Heart right ventricle (tissue), 16 donors: ENCODE results near the gene FREY1. TPM values are rescaled to one million over a fixed set of nuclear protein-coding genes. Genes with fewer than 3 reads are reported as not detected.

ENCODE experiments used
- ATAC-seq, 8 donors: fragments of 200-7000 bp; cut with Tn5 transposase; one replicate each; pipeline ENCODE4 v1.9.1; 2020; ENCODE audit warnings: mild to moderate bottlenecking in 8 of 8, moderate library complexity in 8 of 8, moderate number of reproducible peaks in 1 of 8
- DNase-seq, 2 donors: peaks; one replicate each; pipeline ENCODE4 v3.0.0-alpha.2; 2020
- H3K27ac ChIP-seq, 10 donors: fragments of 200-600 bp; sonication (generic) in 2 of 10; one replicate each; pipeline versions ENCODE4 v1.5.0 to v1.8.0; 2020 to 2022; ENCODE audit warnings: mild to moderate bottlenecking in 3 of 10
- H3K27me3 ChIP-seq, 7 donors: fragments of 200-600 bp; one replicate each; pipeline ENCODE4 v1.8.0; 2021 to 2022; ENCODE audit warnings: mild to moderate bottlenecking in 2 of 7
- H3K36me3 ChIP-seq, 9 donors: fragments of 200-600 bp; sonication (generic) in 1 of 9; one replicate each; pipeline versions ENCODE4 v1.5.0 to v1.8.0; 2020 to 2022; ENCODE audit warnings: mild to moderate bottlenecking in 2 of 9
- H3K4me1 ChIP-seq, 9 donors: fragments of 200-600 bp; sonication (generic) in 1 of 9; one replicate each; pipeline versions ENCODE4 v1.5.0 to v1.8.0; 2020 to 2022; ENCODE audit warnings: mild to moderate bottlenecking in 4 of 9
- H3K4me3 ChIP-seq, 10 donors: fragments of 200-600 bp; sonication (generic) in 2 of 10; one replicate each; pipeline versions ENCODE4 v1.5.0 to v1.8.0; 2020 to 2022; ENCODE audit warnings: mild to moderate bottlenecking in 7 of 10, moderate library complexity in 2 of 10
- H3K9me3 ChIP-seq, 11 donors: fragments of 200-600 bp in 10 of 11; sonication (generic) in 2 of 11; one replicate each; pipeline versions ENCODE4 v1.5.0 to v1.8.0; 2013 to 2022; ENCODE audit warnings: mild to moderate bottlenecking in 2 of 11, control low read depth in 1 of 11, moderate library complexity in 1 of 11
- WGBS, 2 donors: extraction: QIAGEN DNeasy Blood & Tissue Kit; methylation state at CpG; one replicate each; pipeline ENCODE4 v1.1.7; 2013; ENCODE audit warnings: inconsistent platforms in 1 of 2; 5-methylcytosine and 5-hydroxymethylcytosine counted together
- intact Hi-C, 10 donors: fragments of 100-400 bp; cut with DNase I; formaldehyde crosslinking; loops; one replicate each; pipeline versions ENCODE4 v1.11.1 to v1.14.2; 2022
- polyA plus RNA-seq, 2 donors: library from polyadenylated mRNA; stranded (reverse); fragments of 200-250 nt; gene quantifications; one replicate each; pipeline ENCODE4 v1.2.3, GENCODE V29; 2013
- total RNA-seq, 10 donors: library from RNA; stranded (reverse); fragmentation: NEBNext Ultra II Directional in 3 of 10; extraction: Animal tissue kit (Norgen Biotek cat#: 25700) in 3 of 10; gene quantifications; one replicate each; pipeline versions ENCODE4 v1.2.1 to v1.2.4, GENCODE V29; 2021 to 2023
- TF ChIP-seq, protein P1 (sequence below), 9 donors: fragments of 200-600 bp; sonication (generic) in 2 of 9; IDR thresholded peaks; one replicate each; pipeline versions ENCODE4 v1.5.0 to v1.8.0; 2021 to 2022; ENCODE audit warnings: antibody characterized with exemption in 9 of 9, mild to moderate bottlenecking in 5 of 9, moderate library complexity in 1 of 9
- donor health status: Arrhythmogenic right ventricular cardiomyopathy.
- donor health status: ischemic (EF 13 %, LVEDD 7.1; RV severe dilation, severe dysfunction).
- donor health status: healthy with polysubstance abuse.
- donor health status: DM: no; HTN: yes; CAD: no.
- donor health status: DM: no; HTN: no; CAD: no.
- donor health status: ischemic (EF 25% LVEDD 6.9; RV normal size, moderate dysfunction).
- donor health status: ischemic (EF 25% LVEDD 5.7; RV mildly dilated, moderate dysfunction).
- donor health status: healthy.
- donor health status: DM: yes; HTN: yes; CAD: no.
- donor health status: Ischemic cardiomyopathy.
- donor health status: ischemic (EF 35%, LVEDD 5.7; RV mildly dilated, moderate dysfunction).
- donor health status: nonischemic (EF 11% LVEDD 7.7; RV severe dilation, severe dysfunction).
- donor health status: DM: yes; HTN: yes; CAD: no.
- donor health status: PGD.
- donor health status: ischemic (EF 29% LVEDD 5.4; RV normal size, mild dysfunction).
- donor health status: nonischemic (EF 23%, LVEDD 6.1; RV moderate dilation, normal function).

FREY1 gene
- total and polyA plus RNA-seq, 12 donors, result 0.22 to 0.59 (median 0.39) TPM; not detected in 7

DNA sequence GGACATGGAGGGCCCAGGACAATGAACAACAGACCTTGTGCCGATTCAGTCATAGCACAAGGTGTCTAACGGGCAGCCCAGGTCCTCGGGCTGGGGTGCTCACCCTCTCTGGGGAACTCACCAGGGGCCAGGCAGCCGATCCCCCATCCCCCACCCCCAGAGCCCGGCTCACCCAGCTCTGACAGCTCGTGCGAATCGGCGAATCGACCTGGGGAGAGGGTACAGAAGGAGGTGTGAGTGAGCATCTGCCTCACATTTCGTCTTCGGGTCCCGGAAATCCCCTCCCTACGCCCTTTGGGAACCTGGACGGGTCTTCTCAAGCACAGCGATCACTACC is 10.2 kb upstream of the FREY1 start:
- WGBS, 2 donors, result 3 to 4% methylated on average over 16 of the region's 16 CpGs
- Histone ChIP-seq H3K36me3 (peaks cover 0 to 40% (median 22%) of the 10 kb centered on the region in 9 donors), H3K4me3 (peak overlapping the region; percentile 75 to 99 (median 92)), H3K27me3 (peaks cover 0 to 10% (median 6%) of the 10 kb centered on the region in 7 donors), H3K4me1 (peaks cover 11 to 51% (median 28%) of the 10 kb centered on the region in 9 donors), H3K9me3 (no peaks in the 10 kb centered on the region), H3K27ac (peak overlapping the region; percentile 72 to 96 (median 89))
- ATAC-seq, result no peak
- TF ChIP-seq, protein P1, sequence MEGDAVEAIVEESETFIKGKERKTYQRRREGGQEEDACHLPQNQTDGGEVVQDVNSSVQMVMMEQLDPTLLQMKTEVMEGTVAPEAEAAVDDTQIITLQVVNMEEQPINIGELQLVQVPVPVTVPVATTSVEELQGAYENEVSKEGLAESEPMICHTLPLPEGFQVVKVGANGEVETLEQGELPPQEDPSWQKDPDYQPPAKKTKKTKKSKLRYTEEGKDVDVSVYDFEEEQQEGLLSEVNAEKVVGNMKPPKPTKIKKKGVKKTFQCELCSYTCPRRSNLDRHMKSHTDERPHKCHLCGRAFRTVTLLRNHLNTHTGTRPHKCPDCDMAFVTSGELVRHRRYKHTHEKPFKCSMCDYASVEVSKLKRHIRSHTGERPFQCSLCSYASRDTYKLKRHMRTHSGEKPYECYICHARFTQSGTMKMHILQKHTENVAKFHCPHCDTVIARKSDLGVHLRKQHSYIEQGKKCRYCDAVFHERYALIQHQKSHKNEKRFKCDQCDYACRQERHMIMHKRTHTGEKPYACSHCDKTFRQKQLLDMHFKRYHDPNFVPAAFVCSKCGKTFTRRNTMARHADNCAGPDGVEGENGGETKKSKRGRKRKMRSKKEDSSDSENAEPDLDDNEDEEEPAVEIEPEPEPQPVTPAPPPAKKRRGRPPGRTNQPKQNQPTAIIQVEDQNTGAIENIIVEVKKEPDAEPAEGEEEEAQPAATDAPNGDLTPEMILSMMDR (IDR thresholded peaks at IDR 0.05), result no peak
- DNase-seq, result no peak
- intact Hi-C loops, result loop anchor here in 3 of 10 donors (5.0 kb wide), 3 partner anchors 55 to 75 kb away; partner anchors contain the start of gene CRY2 (in 1 of the 3)

DNA sequence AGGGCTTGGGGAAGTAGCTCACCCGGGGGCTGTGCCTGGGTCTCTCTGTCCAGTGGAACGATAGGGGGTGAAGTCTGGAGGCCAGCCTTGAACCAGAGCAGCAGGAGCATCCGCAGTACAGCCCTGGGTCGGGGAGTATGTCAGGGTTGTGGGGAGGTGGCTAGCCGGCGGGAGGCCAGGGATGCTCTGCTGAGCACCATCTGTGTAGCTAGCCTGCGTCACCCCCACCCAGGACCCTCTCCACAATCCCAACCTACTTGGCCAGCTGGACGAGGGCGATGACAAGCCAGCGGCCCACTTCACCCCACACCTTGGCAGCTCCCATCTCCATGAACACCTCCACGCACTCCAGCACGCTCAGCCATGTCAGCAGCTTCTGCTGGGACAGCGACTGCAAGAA is 8.4 kb upstream of the FREY1 start:
- Histone ChIP-seq H3K27ac (no peak overlapping the region), H3K9me3 (no peaks in the 10 kb centered on the region), H3K4me3 (no peak overlapping the region), H3K36me3 (peaks cover 0 to 58% (median 38%) of the 10 kb centered on the region in 9 donors), H3K27me3 (no peaks in the 10 kb centered on the region), H3K4me1 (peaks cover 10 to 38% (median 22%) of the 10 kb centered on the region in 9 donors)
- 83 to 88% methylated on average over 13 of the region's 13 CpGs for WGBS, 2 donors
- TF ChIP-seq, protein P1 (IDR thresholded peaks at IDR 0.05), result no peak
- ATAC-seq, result no peak
- DNase-seq, result no peak
- intact Hi-C loops, result loop anchor here in 3 of 10 donors (5.0 kb wide), 3 partner anchors 53 to 73 kb away; partner anchors contain the start of gene CRY2 (in 1 of the 3)

GRCh38 chr11:45913942-45914635 is 7.0 kb upstream of the FREY1 start:
- Histone ChIP-seq H3K36me3 (peaks cover 0 to 72% (median 48%) of the 10 kb centered on the region in 9 donors), H3K9me3 (no peaks in the 10 kb centered on the region), H3K27me3 (no peaks in the 10 kb centered on the region), H3K27ac (no peak overlapping the region), H3K4me3 (no peak overlapping the region), H3K4me1 (peaks cover 9 to 25% (median 18%) of the 10 kb centered on the region in 9 donors)
- DNase-seq (no peak), ATAC-seq (no peak)
- TF ChIP-seq, protein P1 (IDR thresholded peaks at IDR 0.05), result no peak
- intact Hi-C loops, result no loop called here
- WGBS, 2 donors, result 89 to 90% methylated on average over 22 of the region's 22 CpGs

DNA sequence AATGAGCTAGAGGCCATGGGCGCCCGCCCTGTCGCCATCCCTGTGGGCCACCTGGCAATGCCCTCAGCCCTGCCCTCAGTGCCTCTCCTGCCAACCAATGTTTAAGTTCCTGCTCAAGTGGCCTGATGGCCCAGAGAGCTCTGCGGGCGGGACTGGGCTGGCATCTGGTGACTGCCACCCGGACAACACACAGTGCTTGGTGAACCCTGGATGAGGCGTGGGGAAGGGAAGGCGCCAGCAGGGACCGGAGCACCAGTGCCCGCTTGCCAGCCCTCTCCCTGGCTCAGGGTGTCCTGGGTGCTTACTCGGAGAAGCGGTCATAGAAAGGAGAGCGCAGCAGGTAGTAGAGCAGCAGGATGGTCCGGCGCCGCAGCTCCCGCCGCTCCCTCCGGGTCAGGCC is 6.4 kb upstream of the FREY1 start:
- intact Hi-C loops, result no loop called here
- WGBS, 2 donors, result 96 to 97% methylated on average over 19 of the region's 19 CpGs
- Histone ChIP-seq H3K36me3 (peaks cover 0 to 75% (median 48%) of the 10 kb centered on the region in 9 donors), H3K27ac (no peak overlapping the region), H3K4me3 (no peak overlapping the region), H3K4me1 (peaks cover 9 to 19% (median 15%) of the 10 kb centered on the region in 9 donors), H3K9me3 (no peaks in the 10 kb centered on the region), H3K27me3 (no peaks in the 10 kb centered on the region)
- no peak for ATAC-seq
- DNase-seq, result no peak
- TF ChIP-seq, protein P1 (IDR thresholded peaks at IDR 0.05), result no peak
